Neutrophil (primary cell): ENCODE data around the gene CPPED1.

Source experiments
- H3K27ac ChIP-seq: fragments of 200-600 bp; sonication (generic); 2 replicates; pipeline ENCODE4 v1.5.1; 2016; ENCODE audit warnings: mild to moderate bottlenecking, moderate library complexity
- H3K27me3 ChIP-seq: fragments of 200-600 bp; sonication (generic); 2 replicates; pipeline ENCODE4 v1.6.0; 2016; ENCODE audit warnings: mild to moderate bottlenecking
- H3K36me3 ChIP-seq: fragments of 200-600 bp; sonication (generic); 2 replicates; pipeline ENCODE4 v1.5.1; 2017
- H3K4me1 ChIP-seq, 2 experiments: fragments of 200-600 bp in 1 of 2; sonication (generic) in 1 of 2; 1 replicate in 1 of 2; 2 replicates in 1 of 2; pipeline versions ENCODE4 v1.5.1 to v1.6.1; 2013 to 2016; ENCODE audit warnings: low read depth in 1 of 2, low read length in 1 of 2, mild to moderate bottlenecking in 1 of 2, moderate library complexity in 1 of 2; ENCODE audit not compliant: control insufficient read depth in 1 of 2, insufficient read depth in 1 of 2
- H3K4me3 ChIP-seq, 2 experiments: fragments of 200-600 bp in 1 of 2; sonication (generic) in 1 of 2; 1 replicate in 1 of 2; 2 replicates in 1 of 2; pipeline ENCODE4 v1.5.1; 2013 to 2016; ENCODE audit warnings: low read depth in 1 of 2, low read length in 1 of 2, mild to moderate bottlenecking in 1 of 2, moderate library complexity in 1 of 2
- H3K9me3 ChIP-seq: fragments of 200-600 bp; sonication (generic); 2 replicates; pipeline ENCODE4 v1.5.1; 2016
- TF ChIP-seq, protein P1 (sequence below): fragments of 200-600 bp; sonication (generic); IDR thresholded peaks from 2 replicates; pipeline ENCODE4 v1.5.1; 2016; ENCODE audit warnings: antibody characterized with exemption

Gene CPPED1

DNA sequence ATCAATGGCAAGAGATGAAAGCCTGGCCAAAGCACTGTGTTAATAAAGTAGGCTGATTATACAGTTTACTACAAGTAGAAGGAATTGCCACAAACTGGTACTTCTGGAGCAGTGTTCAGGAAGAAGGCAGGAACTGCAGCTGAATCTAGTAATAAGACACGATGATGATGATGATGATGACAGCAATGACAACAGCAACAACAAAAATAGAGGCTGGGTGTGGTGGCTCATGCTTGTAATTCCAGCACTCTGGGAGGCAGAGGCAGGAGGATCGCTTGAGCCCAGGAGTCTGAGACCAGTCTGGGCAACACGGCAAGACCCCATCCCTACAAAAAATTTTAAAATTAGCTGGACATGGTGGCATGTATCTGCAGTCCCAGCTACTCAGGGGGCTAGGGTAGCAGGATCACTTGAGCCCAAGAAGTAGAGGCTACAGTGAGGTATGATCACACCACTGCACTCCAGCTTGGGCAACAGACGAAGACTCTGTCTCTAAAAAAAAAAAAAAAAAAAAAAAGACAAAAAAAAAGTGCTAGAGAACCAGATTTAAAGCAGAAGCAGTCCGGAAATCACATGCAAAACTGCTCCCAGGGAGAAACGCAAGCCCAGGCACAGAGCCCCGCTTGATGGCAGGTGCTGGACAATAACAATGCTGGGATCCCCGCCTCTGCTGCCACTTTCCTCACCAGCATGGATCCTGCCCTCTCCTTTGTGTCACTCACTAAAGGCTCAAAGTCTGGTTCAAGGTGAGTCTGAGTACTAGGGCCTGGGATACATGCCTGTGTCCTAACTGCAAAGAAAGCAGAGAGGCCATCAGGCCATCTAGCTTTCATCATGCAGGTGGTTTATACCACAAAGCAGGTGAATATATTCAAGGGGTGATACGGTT lies 44.8 kb downstream of the CPPED1 start:
- Histone ChIP-seq H3K9me3 (no peaks in the 10 kb centered on the region), H3K27ac (no peak overlapping the region)
- TF ChIP-seq, protein P1, sequence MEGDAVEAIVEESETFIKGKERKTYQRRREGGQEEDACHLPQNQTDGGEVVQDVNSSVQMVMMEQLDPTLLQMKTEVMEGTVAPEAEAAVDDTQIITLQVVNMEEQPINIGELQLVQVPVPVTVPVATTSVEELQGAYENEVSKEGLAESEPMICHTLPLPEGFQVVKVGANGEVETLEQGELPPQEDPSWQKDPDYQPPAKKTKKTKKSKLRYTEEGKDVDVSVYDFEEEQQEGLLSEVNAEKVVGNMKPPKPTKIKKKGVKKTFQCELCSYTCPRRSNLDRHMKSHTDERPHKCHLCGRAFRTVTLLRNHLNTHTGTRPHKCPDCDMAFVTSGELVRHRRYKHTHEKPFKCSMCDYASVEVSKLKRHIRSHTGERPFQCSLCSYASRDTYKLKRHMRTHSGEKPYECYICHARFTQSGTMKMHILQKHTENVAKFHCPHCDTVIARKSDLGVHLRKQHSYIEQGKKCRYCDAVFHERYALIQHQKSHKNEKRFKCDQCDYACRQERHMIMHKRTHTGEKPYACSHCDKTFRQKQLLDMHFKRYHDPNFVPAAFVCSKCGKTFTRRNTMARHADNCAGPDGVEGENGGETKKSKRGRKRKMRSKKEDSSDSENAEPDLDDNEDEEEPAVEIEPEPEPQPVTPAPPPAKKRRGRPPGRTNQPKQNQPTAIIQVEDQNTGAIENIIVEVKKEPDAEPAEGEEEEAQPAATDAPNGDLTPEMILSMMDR, result no peak

DNA sequence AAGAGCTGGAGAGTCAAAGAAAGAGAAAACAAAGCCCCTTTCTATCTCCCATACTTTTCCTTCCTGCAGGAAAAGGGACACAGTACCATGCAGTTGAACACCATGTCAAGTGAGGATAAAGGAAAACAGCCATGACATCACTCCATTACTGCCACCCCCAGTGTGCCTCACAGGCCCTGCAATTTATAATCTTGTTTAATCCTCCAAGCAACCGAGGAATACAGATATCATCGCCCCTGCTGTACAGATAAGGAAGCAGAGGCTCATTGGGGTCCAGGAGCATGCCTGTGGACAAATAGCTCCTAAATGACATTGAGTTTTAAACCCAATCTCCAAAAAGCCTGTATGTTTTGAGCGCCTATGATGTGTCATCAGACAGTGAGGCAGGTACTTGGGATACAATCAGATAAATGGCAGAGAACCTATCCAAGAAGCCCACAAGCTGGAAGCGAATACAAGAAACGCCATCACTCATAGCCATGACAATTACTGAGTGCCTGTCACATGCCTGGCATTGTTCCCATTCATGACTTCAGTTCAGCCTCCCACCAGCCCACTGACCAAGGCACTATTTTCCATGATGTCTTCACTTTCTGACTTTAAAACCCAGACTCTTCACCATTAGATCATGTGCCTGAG lies 45.5 kb downstream of the CPPED1 start:
- no peaks in the 10 kb centered on the region for H3K9me3 ChIP-seq
- no peaks in the 10 kb centered on the region for H3K27me3 ChIP-seq
- no peak overlapping the region for H3K4me3 ChIP-seq
- H3K27ac ChIP-seq, result no peak overlapping the region
- no peaks in the 10 kb centered on the region for H3K4me1 ChIP-seq
- peaks cover 54% of the 10 kb centered on the region for H3K36me3 ChIP-seq
- TF ChIP-seq, protein P1, result no peak

More for the DNA sequence above, 44.8 kb downstream of the CPPED1 start:
- peaks cover 54% of the 10 kb centered on the region for H3K36me3 ChIP-seq
- no peak overlapping the region for H3K4me3 ChIP-seq
- no peaks in the 10 kb centered on the region for H3K27me3 ChIP-seq
- H3K4me1 ChIP-seq, result no peaks in the 10 kb centered on the region

DNA sequence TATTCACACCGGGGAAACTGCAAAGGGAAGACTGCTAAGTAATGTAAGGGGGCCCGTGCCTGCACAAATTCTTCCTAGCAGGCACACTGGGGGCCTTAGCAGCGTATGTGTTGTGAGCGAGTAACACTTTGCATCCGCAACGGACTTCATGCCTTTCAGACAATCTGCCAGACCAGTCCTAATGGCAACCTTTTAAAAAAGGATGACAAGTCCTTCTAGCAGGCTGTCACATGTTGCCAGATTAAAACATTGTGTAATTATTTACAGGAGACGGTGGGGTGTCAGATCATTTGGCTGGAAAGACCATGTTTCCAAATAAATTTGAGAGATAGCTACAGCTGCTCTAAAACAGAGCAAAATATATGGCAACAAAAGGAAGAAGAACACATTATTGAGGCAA lies 46.1 kb downstream of the CPPED1 start:
- TF ChIP-seq, protein P1, result no peak
- Histone ChIP-seq H3K4me3 (no peak overlapping the region), H3K27ac (no peak overlapping the region), H3K27me3 (no peaks in the 10 kb centered on the region), H3K9me3 (no peaks in the 10 kb centered on the region), H3K4me1 (no peaks in the 10 kb centered on the region), H3K36me3 (peaks cover 54% of the 10 kb centered on the region)

DNA sequence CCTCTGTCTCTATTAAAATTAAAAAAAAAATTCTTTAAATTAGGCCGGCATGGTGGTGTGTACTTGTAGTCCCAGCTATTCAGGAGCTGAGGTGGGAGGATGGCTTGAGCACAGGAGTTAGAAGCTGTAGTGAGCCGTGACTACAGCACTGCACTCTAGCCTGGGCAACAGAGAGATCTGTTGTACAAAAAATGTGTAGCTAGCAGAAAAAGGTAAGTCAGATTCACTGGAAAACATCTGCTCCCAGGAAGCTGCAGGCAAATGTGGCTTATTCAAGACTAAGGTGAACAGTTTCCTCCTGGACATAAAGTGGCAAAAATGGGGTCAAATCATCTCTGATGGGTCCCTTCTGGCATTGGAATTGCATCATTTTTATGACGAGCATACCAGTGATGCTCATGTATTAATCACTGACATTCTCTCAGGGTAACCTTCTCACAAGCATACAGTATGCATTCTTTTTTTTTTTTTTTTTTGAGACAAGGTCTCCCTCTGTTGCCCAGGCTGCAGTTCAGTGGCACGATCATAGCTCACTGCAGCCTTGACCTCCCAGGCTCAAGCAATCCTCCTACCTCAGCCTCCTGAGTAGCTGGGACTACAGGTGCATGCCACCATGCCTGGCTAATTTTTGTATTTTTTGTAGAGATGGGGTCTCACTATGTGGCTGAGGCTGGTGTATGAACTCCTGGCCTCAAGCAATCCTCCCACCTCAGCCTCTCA lies 48.7 kb downstream of the CPPED1 start:
- Histone ChIP-seq H3K36me3 (peaks cover 46% of the 10 kb centered on the region), H3K27ac (no peak overlapping the region), H3K9me3 (no peaks in the 10 kb centered on the region), H3K4me1 (no peaks in the 10 kb centered on the region), H3K4me3 (no peak overlapping the region), H3K27me3 (no peaks in the 10 kb centered on the region)
- TF ChIP-seq, protein P1, result no peak

DNA sequence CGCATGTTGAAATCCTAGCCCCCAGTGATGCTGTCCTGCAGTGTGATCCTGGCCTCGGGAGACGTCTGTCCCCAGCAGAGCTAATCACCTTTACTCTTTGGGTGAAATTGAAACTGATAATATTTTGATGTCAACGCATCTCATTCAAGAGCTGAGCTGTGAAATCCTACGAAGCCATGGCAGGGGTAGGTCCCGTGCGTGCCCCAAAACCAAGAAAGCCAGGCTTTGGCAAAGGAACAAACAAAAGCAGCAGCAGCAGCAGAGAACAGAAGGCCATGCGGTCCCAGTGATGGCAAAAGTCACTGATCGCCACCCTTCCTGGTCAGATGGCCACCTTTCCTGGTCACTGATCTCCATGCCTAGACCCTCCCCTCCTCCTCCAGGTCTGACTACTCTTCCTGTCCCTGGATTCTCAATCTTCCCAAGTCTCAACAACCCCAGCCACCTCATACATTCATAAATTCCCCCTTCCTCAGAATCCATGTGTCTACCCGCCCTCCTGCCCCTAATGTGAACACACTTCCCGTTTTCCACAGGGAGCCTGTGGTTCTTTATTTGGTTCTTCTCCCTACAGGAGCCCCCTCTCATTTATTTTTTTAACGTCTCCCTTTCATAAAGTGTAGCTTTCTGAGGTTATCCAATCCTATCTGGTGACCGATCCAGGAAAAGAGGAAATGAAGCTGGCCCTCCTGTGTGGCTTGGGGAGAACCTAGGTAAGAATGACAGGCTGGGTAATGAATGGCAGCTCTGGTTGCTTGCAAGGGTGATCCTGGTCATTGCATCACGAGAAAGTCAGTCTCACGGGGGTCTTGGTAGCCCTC lies 50.3 kb downstream of the CPPED1 start:
- H3K27me3 ChIP-seq, result no peaks in the 10 kb centered on the region
- no peaks in the 10 kb centered on the region for H3K9me3 ChIP-seq
- peaks cover 35% of the 10 kb centered on the region for H3K36me3 ChIP-seq
- H3K4me1 ChIP-seq, result no peaks in the 10 kb centered on the region
- H3K27ac ChIP-seq, result peak overlapping the region; percentile 17
- no peak overlapping the region for H3K4me3 ChIP-seq
- TF ChIP-seq, protein P1, result no peak
